CD14-positive monocyte (primary cell): ENCODE data around the gene GPC6. TPM values are rescaled to one million over a fixed set of nuclear protein-coding genes. Genes with fewer than 3 reads are reported as not detected.

Source experiments
- DNase-seq, 3 donors: peaks; one replicate each; pipeline ENCODE4 v3.0.0-alpha.2; 2011 to 2022
- H2AFZ ChIP-seq: 2 replicates; pipeline ENCODE4 v1.6.0; 2012; ENCODE audit warnings: mild to moderate bottlenecking, low read depth, low read length, inconsistent platforms; ENCODE audit not compliant: insufficient read depth, poor library complexity, severe bottlenecking
- H3K27ac ChIP-seq, 2 donors: 1 replicate in 1 of 2; 2 replicates in 1 of 2; pipeline ENCODE4 v1.5.1; 2012 to 2013; ENCODE audit warnings: low read length in 2 of 2, control low read depth in 1 of 2, inconsistent platforms in 1 of 2, low read depth in 1 of 2, mild to moderate bottlenecking in 1 of 2
- H3K27me3 ChIP-seq, 2 donors: one replicate each; pipeline versions ENCODE4 v1.6.0 to v1.6.1; 2011 to 2013; ENCODE audit warnings: low read length in 2 of 2; ENCODE audit not compliant: control insufficient read depth in 2 of 2, insufficient read depth in 2 of 2
- H3K36me3 ChIP-seq, 2 donors: replicated peaks in 1 of 2; 1 replicate in 1 of 2; 2 replicates in 1 of 2; pipeline versions ENCODE4 v1.5.1 to v1.6.1; 2012 to 2013; ENCODE audit warnings: low read length in 2 of 2, control low read depth in 1 of 2, inconsistent platforms in 1 of 2, mild to moderate bottlenecking in 1 of 2; ENCODE audit not compliant: insufficient read depth in 2 of 2, control insufficient read depth in 1 of 2
- H3K4me1 ChIP-seq, 2 donors: 1 replicate in 1 of 2; 2 replicates in 1 of 2; pipeline versions ENCODE4 v1.5.1 to v1.6.1; 2012 to 2013; ENCODE audit warnings: low read length in 2 of 2, control low read depth in 1 of 2, inconsistent platforms in 1 of 2, mild to moderate bottlenecking in 1 of 2, moderate library complexity in 1 of 2; ENCODE audit not compliant: insufficient read depth in 2 of 2, control insufficient read depth in 1 of 2
- H3K4me2 ChIP-seq: replicated peaks from 2 replicates; pipeline ENCODE3; 2012; ENCODE audit warnings: low read length, moderate library complexity, mild to moderate bottlenecking; ENCODE audit not compliant: poor library complexity, severe bottlenecking; ENCODE audit errors: extremely low read depth
- H3K4me3 ChIP-seq, 3 experiments: fragments of 200-600 bp in 1 of 3; sonication (generic) in 1 of 3; replicated peaks in 1 of 3; 1 replicate in 2 of 3; 2 replicates in 1 of 3; pipeline ENCODE4 v1.5.1; 2011 to 2013; ENCODE audit warnings: low read length in 3 of 3, mild to moderate bottlenecking in 3 of 3, control low read depth in 2 of 3, low read depth in 2 of 3, inconsistent platforms in 1 of 3, moderate library complexity in 1 of 3
- H3K79me2 ChIP-seq: 2 replicates; pipeline ENCODE4 v1.6.0; 2012; ENCODE audit warnings: mild to moderate bottlenecking, control low read depth, inconsistent platforms, low read length, moderate library complexity; ENCODE audit not compliant: insufficient read depth
- H3K9ac ChIP-seq: 2 replicates; pipeline ENCODE4 v1.6.0; 2017; ENCODE audit warnings: low read length, mild to moderate bottlenecking; ENCODE audit not compliant: insufficient read depth, poor library complexity, severe bottlenecking
- H3K9me3 ChIP-seq, 2 donors: replicated peaks in 1 of 2; 1 replicate in 1 of 2; 2 replicates in 1 of 2; pipeline versions ENCODE4 v1.5.1 to v1.6.1; 2012 to 2013; ENCODE audit warnings: low read length in 2 of 2, control low read depth in 1 of 2; ENCODE audit not compliant: control insufficient read depth in 1 of 2, insufficient read depth in 1 of 2
- H4K20me1 ChIP-seq: 2 replicates; pipeline ENCODE4 v1.6.0; 2012; ENCODE audit warnings: mild to moderate bottlenecking, low read length, control low read depth, moderate library complexity; ENCODE audit not compliant: insufficient read depth
- H3K27ac Mint-ChIP-seq, 7 donors: one replicate each; pipeline ENCODE4 v1.8.0; 2020; ENCODE audit warnings: mild to moderate bottlenecking in 7 of 7, mixed read lengths in 7 of 7, moderate library complexity in 6 of 7, inconsistent platforms in 2 of 7
- H3K27me3 Mint-ChIP-seq, 3 donors: one replicate each; pipeline ENCODE4 v1.8.0; 2021 to 2022; ENCODE audit warnings: low read depth in 3 of 3, mild to moderate bottlenecking in 3 of 3, mixed read lengths in 3 of 3, moderate library complexity in 3 of 3, inconsistent platforms in 1 of 3
- H3K36me3 Mint-ChIP-seq, 2 donors: one replicate each; pipeline ENCODE4 v1.8.0; 2020; ENCODE audit warnings: mixed read lengths in 2 of 2, inconsistent platforms in 1 of 2, mild to moderate bottlenecking in 1 of 2
- H3K4me1 Mint-ChIP-seq: one replicate; pipeline ENCODE4 v1.8.0; 2020; ENCODE audit warnings: mild to moderate bottlenecking, mixed read lengths
- H3K4me3 Mint-ChIP-seq, 2 donors: one replicate each; pipeline ENCODE4 v1.8.0; 2020; ENCODE audit warnings: mild to moderate bottlenecking in 2 of 2, mixed read lengths in 2 of 2, moderate library complexity in 1 of 2
- H3K9me3 Mint-ChIP-seq, 7 donors: one replicate each; pipeline ENCODE4 v1.8.0; 2020 to 2022; ENCODE audit warnings: mixed read lengths in 7 of 7, mild to moderate bottlenecking in 6 of 7, moderate library complexity in 6 of 7, inconsistent platforms in 2 of 7
- WGBS: methylation state at CpG from one replicate; pipeline ENCODE4 v1.1.5; 2013; ENCODE audit warnings: missing lambda C conversion rate; ENCODE audit not compliant: insufficient coverage; 5-methylcytosine and 5-hydroxymethylcytosine counted together
- intact Hi-C, 2 donors: fragments of 100-400 bp; cut with micrococcal nuclease; formaldehyde crosslinking; loops; one replicate each; pipeline versions ENCODE4 v1.15.0 to v1.15.1; 2023
- polyA plus RNA-seq, 3 donors: library from polyadenylated mRNA; depleted of rRNA in 1 of 3; unstranded in 2 of 3; stranded (reverse) in 1 of 3; fragments of 300-500 nt in 2 of 3; fragments of >200 nt in 1 of 3; fragmentation: Illumina TruSeq in 2 of 3; gene quantifications; 1 replicate in 2 of 3; 2 replicates in 1 of 3; pipeline ENCODE4 v1.2.3, GENCODE V29; 2012 to 2021
- TF ChIP-seq, protein P1 (sequence below): fragments of 200-600 bp; IDR thresholded peaks from one replicate; pipeline ENCODE4 v1.8.0; 2022; ENCODE audit warnings: antibody characterized with exemption, mild to moderate bottlenecking

The GPC6 gene
- polyA plus RNA-seq, 3 donors: not detected

DNA sequence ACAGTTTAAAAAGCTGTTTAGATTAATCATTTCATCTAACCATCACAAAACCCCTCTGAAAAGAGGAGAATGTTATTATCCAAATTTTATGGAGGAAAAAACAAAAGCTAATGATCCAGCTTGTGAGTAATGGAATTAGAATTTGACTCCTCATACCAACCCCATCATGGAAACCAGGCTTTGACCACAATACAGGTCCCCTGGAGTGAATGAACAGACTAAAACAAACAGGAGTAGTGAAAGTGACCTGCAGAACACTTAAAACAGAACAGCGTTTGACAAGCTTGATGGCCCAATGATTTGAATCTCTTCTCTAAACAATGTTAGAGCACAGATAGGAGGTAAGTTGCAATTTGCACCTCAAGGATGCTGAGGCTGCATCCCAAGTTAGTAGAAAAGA lies 1022.9 kb downstream of the GPC6 start:
- peaks cover 0 to 6% (median 0%) of the 10 kb centered on the region in 7 donors for H3K9me3 Mint-ChIP-seq
- no peak for DNase-seq
- H3K36me3 Mint-ChIP-seq: no peaks in the 10 kb centered on the region
- Histone ChIP-seq H3K27ac (no peak overlapping the region), H3K36me3 (no peaks in the 10 kb centered on the region), H3K9me3 (peaks cover 0 to 3% of the 10 kb centered on the region in 2 donors), H3K27me3 (no peaks in the 10 kb centered on the region), H3K4me3 (no peak overlapping the region), H3K9ac (no peak overlapping the region), H3K4me2 (no peak overlapping the region), H3K4me1 (no peaks in the 10 kb centered on the region), H3K79me2 (no peaks in the 10 kb centered on the region), H2AFZ (no peak overlapping the region), H4K20me1 (no peaks in the 10 kb centered on the region)
- H3K4me3 Mint-ChIP-seq: no peak overlapping the region
- H3K27me3 Mint-ChIP-seq: peaks cover 0 to 2% (median 0%) of the 10 kb centered on the region in 3 donors
- WGBS: no CpG with 5 or more reads among the region's 1 CpG
- no peaks in the 10 kb centered on the region for H3K4me1 Mint-ChIP-seq
- TF ChIP-seq, protein P1, sequence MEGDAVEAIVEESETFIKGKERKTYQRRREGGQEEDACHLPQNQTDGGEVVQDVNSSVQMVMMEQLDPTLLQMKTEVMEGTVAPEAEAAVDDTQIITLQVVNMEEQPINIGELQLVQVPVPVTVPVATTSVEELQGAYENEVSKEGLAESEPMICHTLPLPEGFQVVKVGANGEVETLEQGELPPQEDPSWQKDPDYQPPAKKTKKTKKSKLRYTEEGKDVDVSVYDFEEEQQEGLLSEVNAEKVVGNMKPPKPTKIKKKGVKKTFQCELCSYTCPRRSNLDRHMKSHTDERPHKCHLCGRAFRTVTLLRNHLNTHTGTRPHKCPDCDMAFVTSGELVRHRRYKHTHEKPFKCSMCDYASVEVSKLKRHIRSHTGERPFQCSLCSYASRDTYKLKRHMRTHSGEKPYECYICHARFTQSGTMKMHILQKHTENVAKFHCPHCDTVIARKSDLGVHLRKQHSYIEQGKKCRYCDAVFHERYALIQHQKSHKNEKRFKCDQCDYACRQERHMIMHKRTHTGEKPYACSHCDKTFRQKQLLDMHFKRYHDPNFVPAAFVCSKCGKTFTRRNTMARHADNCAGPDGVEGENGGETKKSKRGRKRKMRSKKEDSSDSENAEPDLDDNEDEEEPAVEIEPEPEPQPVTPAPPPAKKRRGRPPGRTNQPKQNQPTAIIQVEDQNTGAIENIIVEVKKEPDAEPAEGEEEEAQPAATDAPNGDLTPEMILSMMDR: no peak
- intact Hi-C loops: no loop called here
- H3K27ac Mint-ChIP-seq: no peak overlapping the region

DNA sequence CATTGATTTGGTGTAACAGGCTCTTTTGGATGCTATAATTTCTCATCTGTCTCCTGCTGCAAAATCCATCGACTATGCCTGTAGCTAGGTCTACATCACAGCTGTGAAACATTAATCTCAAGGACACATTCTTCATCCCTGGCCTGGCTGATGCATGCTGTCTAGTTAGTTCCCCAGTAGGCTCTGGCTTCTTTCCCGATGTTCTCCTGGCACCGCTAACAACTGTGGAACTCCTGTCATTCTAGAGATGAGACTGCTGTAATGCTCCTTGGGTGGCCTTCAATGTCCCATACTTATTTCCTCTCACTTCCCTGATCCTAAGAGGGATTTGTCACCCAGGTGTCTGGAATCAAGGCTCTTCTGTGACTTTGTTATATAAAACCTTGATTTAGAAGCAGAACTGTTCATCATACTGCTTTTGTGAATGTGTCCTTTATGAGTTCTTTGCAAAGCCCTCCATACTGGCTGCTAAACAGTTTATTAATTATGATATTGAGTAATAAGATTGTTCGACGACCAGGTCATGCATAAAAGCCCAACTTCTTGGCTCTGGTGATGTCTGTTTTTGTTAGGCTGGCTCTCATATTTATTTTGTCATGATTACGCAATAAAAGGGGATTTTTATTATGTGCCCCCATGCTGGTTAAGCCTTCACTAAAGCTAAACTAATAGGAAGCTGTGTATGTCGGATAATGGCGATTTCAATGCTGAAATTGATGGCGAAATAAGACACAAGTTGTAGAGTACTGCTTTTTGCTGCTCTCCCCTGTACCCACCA lies 1025.4 kb downstream of the GPC6 start:
- 76% methylated on average over 5 of the region's 9 CpGs for WGBS

More for the DNA sequence above, 1025.4 kb downstream of the GPC6 start:
- Histone ChIP-seq H4K20me1 (no peaks in the 10 kb centered on the region), H3K4me2 (no peak overlapping the region), H3K27me3 (no peaks in the 10 kb centered on the region), H3K79me2 (no peaks in the 10 kb centered on the region), H3K36me3 (no peaks in the 10 kb centered on the region), H3K9ac (no peak overlapping the region), H3K4me3 (no peak overlapping the region), H2AFZ (no peak overlapping the region), H3K4me1 (no peaks in the 10 kb centered on the region), H3K9me3 (no peaks in the 10 kb centered on the region), H3K27ac (no peak overlapping the region)
- TF ChIP-seq, protein P1: no peak
- Mint-ChIP-seq H3K9me3 (peaks cover 0 to 3% (median 0%) of the 10 kb centered on the region in 7 donors), H3K27me3 (peaks cover 0 to 2% (median 0%) of the 10 kb centered on the region in 3 donors), H3K4me3 (no peak overlapping the region), H3K36me3 (no peaks in the 10 kb centered on the region), H3K27ac (no peak overlapping the region), H3K4me1 (no peaks in the 10 kb centered on the region)
- no peak for DNase-seq
- intact Hi-C loops: no loop called here
